Ishikawa (cell line): ENCODE measurements around the gene CGB1.

Source experiments
- CEBPB ChIP-seq: IDR thresholded peaks from 2 replicates; pipeline ENCODE4 v1.6.1; 2012
- CREB1 ChIP-seq: IDR thresholded peaks from 2 replicates; pipeline ENCODE4 v1.6.1; 2012; ENCODE audit warnings: low read depth
- EGR1 ChIP-seq: IDR thresholded peaks from 2 replicates; pipeline ENCODE4 v1.6.1; 2012
- EP300 ChIP-seq: IDR thresholded peaks from 2 replicates; pipeline ENCODE4 v1.6.1; 2012; ENCODE audit warnings: borderline replicate concordance
- FOXM1 ChIP-seq: IDR thresholded peaks from 2 replicates; pipeline ENCODE4 v1.6.1; 2012; ENCODE audit warnings: low read depth, borderline replicate concordance
- MAX ChIP-seq: IDR thresholded peaks from 2 replicates; pipeline ENCODE4 v1.6.1; 2012
- NFIC ChIP-seq: IDR thresholded peaks from 2 replicates; pipeline ENCODE4 v1.6.1; 2012
- RAD21 ChIP-seq: IDR thresholded peaks from 2 replicates; pipeline ENCODE4 v1.6.1; 2012; ENCODE audit warnings: low read depth
- REST ChIP-seq: IDR thresholded peaks from 2 replicates; pipeline ENCODE4 v1.6.1; 2012; ENCODE audit warnings: low read depth, mild to moderate bottlenecking
- TAF1 ChIP-seq: IDR thresholded peaks from 2 replicates; pipeline ENCODE4 v1.6.1; 2012; ENCODE audit warnings: low read depth, mild to moderate bottlenecking
- TCF12 ChIP-seq: IDR thresholded peaks from 2 replicates; pipeline ENCODE4 v1.6.1; 2012; ENCODE audit warnings: low read depth
- TEAD4 ChIP-seq: IDR thresholded peaks from 2 replicates; pipeline ENCODE4 v1.6.1; 2012
- USF1 ChIP-seq: IDR thresholded peaks from 2 replicates; pipeline ENCODE4 v1.6.1; 2012
- YY1 ChIP-seq: IDR thresholded peaks from 2 replicates; pipeline ENCODE4 v1.6.1; 2012; ENCODE audit warnings: low read depth
- ZBTB7A ChIP-seq: IDR thresholded peaks from 2 replicates; pipeline ENCODE4 v1.6.1; 2012; ENCODE audit warnings: low read depth

The CGB1 gene

GRCh38 chr19:49011194-49011593, 25.5 kb downstream of the CGB1 start:
- TF ChIP-seq CEBPB (no peak), TEAD4 (no peak), TCF12 (no peak), NFIC (no peak), REST (no peak), ZBTB7A (no peak), TAF1 (no peak), MAX (no peak)

GRCh38 chr19:49010453-49010852, 26.2 kb downstream of the CGB1 start:
- TF ChIP-seq MAX (no peak), TEAD4 (no peak), NFIC (no peak), CREB1 (no peak), CEBPB (no peak), ZBTB7A (no peak), RAD21 (no peak), TAF1 (no peak)

- TF ChIP-seq TCF12: no peak
- no peak for TF ChIP-seq CEBPB
- TF ChIP-seq MAX: no peak
- TF ChIP-seq EGR1: no peak
- no peak for TF ChIP-seq YY1
- no peak for TF ChIP-seq FOXM1
Measured at GRCh38 chr19:49009828-49010227, 26.9 kb downstream of the CGB1 start.

- TF ChIP-seq MAX (no peak), YY1 (no peak), USF1 (no peak), TCF12 (no peak), NFIC (no peak), TEAD4 (no peak), ZBTB7A (no peak), CEBPB (no peak), RAD21 (no peak), EGR1 (no peak), REST (no peak), FOXM1 (no peak), EP300 (no peak), TAF1 (no peak), CREB1 (no peak)
Measured at GRCh38 chr19:49006905-49007304, 29.8 kb downstream of the CGB1 start.

GRCh38 chr19:49004964-49005614, 31.6 kb downstream of the CGB1 start:
- no peak for TF ChIP-seq REST
- no peak for TF ChIP-seq FOXM1
- TF ChIP-seq CEBPB: no peak
- no peak for TF ChIP-seq TAF1
- TF ChIP-seq MAX: no peak
- TF ChIP-seq RAD21: no peak
- no peak for TF ChIP-seq EP300
- TF ChIP-seq YY1: no peak
- no peak for TF ChIP-seq EGR1
